HG03175 (cell line): ENCODE measurements around the gene KRTAP12-2.
"Not testable (repeated sequence)": the region's sequence is repeated elsewhere in the genome, so short reads cannot be mapped to it uniquely, and the experiment has no call there.

Source experiments
- ATAC-seq: cut with Tn5 transposase; IDR thresholded peaks from one replicate; pipeline ENCODE4 v1.9.1; 2021; ENCODE audit warnings: mild to moderate bottlenecking, moderate library complexity; ENCODE audit not compliant: unreplicated experiment

The KRTAP12-2 gene

DNA sequence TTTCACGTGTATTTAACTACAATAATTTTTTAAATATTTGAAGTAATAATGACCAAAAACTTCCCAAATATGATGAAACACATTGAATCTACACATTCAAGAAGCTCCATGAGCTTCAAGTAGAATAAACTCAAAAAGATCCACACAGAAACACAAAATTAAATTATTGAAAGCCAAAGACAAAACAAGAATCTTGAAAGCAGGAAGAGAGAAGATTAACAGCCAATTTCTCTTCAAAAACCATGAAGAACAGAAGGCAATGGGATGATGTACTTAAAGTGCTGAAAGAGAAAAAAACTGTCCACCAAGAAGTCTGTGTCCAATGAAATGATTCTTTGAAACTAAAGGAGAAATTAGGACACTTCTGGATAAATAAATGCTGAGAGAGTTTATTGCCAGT is 34.7 kb downstream of the KRTAP12-2 start:
- no peak for ATAC-seq

DNA sequence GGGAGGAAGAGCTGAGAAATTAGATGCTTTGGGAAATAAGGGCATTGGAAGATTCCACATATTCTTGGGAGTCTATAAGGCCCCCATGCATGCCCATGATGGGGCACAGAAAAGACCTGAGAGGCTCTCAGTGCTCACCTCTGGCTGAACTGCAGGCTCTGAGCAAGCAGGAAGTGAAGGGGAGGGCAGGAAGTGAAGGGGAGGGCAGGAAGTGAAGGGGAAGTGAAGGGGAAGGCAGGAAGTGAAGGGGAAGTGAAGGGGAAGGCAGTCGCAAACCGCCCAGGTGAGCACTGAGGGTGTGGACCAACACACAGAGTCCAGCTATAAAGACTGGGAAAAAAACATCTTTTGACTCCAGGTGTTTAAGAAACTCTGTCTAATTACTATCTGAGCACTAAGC is 36.3 kb downstream of the KRTAP12-2 start:
- no peak for ATAC-seq

DNA sequence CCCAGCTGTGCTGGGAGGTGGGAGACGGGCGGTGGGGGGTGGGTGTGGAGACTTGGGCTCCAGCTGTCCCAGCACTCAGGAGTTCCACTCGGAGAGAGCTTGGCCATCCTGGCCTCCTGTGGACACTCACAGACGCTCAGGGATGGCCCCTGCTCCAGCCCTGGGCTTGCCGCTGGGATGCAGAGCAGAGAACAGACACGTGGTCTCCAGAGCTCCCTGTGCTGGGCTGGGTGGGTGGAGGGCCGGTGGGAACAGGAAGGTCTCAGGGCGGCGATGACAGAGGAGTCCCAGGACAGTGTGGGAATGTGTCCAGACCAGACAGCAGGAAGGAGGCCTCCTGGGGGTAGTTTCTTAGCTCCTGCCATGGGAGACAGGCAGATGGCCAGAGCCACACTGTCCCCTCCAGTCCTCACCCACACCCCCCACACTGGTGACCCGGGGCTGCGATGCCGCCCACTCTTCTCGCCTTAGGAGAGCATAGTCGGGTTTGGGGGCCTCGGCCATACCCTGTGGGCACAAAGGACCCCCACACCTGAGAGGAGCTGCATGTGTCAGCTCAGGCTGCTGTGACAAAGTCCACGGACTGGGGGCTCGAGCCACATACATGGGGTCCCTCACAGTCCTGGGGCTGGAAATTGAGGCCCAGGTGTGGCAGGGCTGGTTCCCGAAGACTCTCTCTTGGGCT is 37.9 kb downstream of the KRTAP12-2 start:
- no peak for ATAC-seq

DNA sequence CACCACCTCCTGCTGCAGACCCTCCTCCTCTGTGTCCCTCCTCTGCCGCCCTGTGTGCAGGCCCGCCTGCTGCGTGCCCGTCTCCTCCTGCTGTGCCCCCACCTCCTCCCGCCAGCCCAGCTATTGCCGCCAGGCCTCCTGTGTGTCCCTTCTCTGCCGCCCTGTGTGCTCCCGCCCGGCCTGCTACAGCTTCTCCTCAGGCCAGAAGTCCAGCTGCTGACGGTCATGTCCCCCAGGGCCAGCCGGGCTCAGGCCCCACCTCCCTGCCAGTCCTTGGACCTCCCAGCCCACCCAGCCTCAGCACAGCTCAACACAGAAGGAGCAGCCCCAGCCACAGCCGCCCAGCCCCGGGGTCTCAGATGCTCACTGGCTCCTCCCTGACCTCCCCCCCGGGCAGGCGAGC is 38.9 kb downstream of the KRTAP12-2 start:
- not testable (repeated sequence) for ATAC-seq

DNA sequence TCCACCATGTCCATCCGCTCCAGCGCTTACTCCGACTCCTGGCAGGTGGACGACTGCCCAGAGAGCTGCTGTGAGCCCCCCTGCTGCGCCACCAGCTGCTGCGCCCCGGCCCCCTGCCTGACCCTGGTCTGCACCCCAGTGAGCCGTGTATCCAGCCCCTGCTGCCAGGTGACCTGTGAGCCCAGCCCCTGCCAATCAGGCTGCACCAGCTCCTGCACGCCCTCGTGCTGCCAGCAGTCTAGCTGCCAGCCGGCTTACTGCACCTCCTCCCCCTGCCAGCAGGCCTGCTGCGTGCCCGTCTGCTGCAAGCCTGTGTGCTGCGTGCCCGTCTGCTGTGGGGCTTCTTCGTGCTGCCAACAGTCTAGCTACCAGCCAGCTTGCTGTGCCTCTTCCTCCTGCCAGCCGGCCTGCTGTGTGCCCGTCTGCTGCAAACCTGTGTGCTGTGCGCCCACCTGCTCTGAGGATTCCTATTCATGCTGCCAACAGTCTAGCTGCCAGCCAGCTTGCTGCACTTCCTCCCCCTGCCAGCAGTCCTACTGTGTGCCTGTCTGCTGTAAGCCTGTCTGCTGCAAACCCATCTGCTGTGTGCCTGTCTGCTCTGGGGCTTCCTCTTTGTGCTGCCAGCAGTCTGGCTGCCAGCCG is 39.4 kb downstream of the KRTAP12-2 start:
- not testable (repeated sequence) for ATAC-seq

DNA sequence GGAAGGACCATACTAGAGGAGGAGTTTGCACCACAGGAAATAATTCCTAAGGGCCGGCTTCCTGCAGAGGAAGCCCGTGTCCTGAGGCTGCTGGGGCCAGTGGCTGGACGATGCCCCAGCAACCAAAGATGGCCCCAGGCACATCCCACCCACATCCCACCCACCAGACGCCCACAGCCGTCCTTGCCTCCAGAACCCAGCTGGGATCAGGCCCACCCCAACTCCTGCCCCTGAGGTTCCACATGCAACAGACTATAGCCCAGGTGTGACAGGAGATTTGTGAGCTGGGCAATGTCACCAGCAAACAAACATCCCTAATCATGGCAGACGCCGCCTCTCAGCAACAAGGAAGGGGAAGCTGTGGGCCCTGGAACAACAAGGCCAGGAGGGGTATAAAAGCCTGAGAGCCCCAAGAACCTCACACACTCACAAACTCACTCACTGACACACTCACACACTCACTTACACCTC is 40.0 kb downstream of the KRTAP12-2 start, which contains the start of gene KRTAP10-9:
KRTAP10-9 (plus strand) TSS at position 421 of the 471 bp plus-strand sequence. CDS start 79 bp downstream, outside the sequence.
- no peak for ATAC-seq

DNA sequence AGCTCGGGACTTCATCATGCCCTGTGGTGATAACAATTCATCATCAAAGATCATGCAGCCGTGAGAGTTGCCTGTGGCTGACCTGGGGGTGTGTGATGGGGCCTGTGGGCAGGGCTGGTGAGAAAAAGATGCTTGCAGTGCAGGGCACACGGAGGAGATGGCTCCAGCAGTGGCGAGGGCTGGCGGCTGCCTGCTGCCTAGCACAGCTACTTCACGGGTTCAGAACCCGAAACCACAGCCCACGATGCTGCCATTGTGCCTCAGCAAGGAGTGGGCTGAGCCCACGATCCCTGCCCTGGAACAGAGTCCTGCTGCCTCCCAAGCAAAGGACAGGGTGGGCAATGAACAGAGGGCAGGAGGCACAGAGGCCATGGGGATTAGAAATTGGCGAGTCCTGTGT is 40.5 kb downstream of the KRTAP12-2 start:
- no peak for ATAC-seq

DNA sequence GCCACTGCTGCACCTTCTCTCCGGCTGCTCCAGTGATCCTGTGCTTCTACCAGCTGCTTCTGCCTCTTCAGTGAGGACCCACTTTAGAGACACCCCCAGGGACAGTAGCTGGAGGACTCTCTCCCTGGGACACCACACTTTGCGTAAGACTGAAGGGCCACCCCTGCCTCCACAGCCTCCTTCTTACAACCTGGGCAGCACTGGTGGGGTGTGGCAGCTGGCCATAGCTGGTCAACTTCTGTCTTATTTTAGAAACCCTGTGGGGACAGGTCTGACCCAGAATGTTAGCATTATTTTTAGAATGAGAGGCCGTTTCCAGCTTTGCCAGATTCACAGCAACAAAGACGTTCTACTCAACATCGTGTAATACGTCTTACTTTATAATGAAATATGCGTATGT is 41.0 kb downstream of the KRTAP12-2 start:
- no peak for ATAC-seq

DNA sequence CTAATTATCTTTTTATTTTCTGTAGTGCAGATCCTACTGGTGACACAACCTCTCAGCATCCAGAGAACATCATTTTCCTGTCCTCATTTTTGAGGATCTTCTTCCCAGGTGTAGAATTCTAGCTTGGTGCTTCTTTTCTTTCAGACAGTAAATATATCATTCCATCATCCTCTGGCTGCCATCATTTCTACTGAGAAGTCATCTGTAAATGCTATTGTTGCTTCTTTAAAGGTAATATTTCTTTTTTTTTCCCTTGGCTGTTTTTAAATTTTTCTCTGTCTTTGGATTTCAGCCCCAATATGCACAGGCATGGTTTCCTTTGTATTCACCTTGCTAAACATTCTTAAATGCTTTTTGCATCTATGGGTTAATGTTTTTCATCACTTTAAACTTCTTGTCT is 43.2 kb downstream of the KRTAP12-2 start:
- no peak for ATAC-seq

DNA sequence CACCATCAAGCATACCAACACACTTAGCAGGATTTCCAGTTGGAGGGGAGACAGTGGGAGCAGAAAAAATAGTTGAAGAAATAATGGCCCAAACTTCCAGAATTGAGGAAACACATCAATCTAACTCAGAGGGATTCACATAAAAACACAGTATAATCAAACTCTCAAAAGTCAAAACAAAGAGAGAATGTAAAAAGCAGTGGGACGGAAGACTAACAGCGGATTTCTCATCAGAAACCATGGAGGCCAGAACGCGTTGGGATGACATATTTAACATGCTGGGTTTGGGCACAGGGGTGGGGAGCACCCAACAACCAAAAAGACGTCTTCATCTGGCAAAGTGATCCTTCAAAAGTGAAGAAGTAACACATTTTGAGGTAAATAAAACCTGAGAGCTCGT is 46.8 kb downstream of the KRTAP12-2 start:
- no peak for ATAC-seq

DNA sequence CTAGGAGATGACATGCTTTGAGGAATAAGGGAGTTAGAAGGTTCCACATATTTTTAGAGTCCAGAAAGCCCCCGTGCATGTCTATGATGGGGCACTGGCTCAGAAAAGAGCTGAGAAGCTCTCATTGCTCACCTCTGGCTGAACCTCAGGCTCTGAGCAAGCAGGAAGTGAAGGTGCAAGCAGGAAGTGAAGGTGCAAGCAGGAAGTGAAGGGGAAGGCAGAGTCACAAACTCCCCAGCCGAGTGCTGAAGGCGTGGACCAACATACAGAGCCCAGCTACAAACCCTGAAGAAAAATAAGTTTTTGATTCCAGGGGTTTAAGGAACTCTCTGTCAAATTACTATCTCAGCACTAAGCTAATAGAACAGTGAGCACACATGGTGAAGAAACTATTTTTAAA is 47.8 kb downstream of the KRTAP12-2 start:
- ATAC-seq: no peak

DNA sequence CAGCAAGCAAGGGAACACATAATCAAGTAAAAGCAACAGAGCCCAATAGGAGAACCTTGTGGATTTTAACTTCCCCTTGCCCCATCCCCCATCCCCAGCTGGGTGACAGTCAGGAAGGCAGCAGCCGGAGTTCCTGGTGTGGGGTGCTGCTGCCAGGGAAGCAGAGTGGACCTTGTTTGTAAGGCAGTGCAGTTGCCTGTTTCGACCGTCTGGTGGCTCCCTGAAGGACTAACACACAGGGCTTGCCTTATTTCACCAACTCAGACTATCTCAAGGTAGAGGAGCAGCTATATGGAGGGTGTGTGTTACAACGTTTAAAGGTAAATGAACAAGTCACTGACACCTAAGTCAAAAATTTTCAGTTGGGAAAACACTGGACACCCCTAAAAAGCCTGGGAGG is 48.2 kb downstream of the KRTAP12-2 start:
- no peak for ATAC-seq

DNA sequence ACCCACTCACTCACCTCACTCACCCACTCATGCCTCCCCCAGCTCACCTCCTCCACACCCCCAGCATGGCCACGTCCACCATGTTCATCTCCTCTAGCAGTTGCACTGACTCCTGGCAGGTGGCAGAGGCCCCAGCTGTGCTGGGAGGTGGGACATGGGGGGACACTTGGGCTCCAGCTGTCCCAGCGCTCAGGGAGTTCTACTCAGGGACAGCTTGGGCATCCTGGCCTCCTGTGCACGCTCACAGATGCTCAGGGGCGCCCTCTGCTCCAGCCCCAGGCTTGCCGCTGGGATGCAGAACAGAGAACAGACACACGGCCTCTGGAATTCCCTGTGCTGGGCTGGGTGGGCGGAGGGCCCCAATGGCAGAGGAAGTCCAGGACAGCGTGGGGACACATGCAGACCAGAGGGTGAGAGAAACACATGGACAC is 49.6 kb downstream of the KRTAP12-2 start:
- ATAC-seq: no peak

DNA sequence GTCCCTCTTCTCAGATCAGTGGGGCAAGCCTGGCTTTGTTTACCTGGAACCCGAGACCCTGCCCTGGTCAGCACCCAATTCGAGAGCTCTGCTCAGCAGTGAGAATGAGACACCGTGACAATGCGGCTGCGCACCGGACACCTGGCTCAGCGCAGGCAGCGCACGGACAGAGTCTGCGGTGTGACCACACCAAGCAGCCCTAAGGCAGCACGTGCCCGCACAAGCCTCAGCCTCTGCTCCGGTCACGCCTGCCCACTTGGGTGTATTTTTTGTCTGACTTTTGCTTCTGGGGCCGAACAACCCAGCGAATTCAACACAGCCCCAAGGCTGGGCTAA is 50.2 kb downstream of the KRTAP12-2 start:
- no peak for ATAC-seq
